GM23338 (cell line): ENCODE measurements around the gene UGT2A1. TPM values are rescaled to one million over a fixed set of nuclear protein-coding genes. Genes with fewer than 3 reads are reported as not detected.

Experiments used
- ATAC-seq: fragments of 200-7000 bp; cut with Tn5 transposase; 3 replicates; pipeline ENCODE4 v1.9.1; 2020
- DNase-seq: peaks from one replicate; pipeline ENCODE4 v3.0.0-alpha.2; 2015; ENCODE audit warnings: low spot score
- H2AFZ ChIP-seq: fragments of 200-600 bp; sonication (generic); 2 replicates; pipeline ENCODE4 v1.8.0; 2016; ENCODE audit warnings: antibody characterized with exemption, mild to moderate bottlenecking, moderate library complexity
- H3F3A ChIP-seq: fragments of 200-600 bp; sonication (generic); replicated peaks from 2 replicates; pipeline ENCODE4 v1.8.0; 2017; ENCODE audit warnings: antibody characterized with exemption, mixed run types, low read depth
- H3K27ac ChIP-seq: fragments of 200-600 bp; sonication (generic); 2 replicates; pipeline ENCODE4 v1.6.1; 2016; ENCODE audit warnings: low read depth
- H3K27me3 ChIP-seq: fragments of 200-600 bp; sonication (generic); 2 replicates; pipeline ENCODE4 v1.8.0; 2016; ENCODE audit warnings: mild to moderate bottlenecking, mixed run types, moderate library complexity; ENCODE audit not compliant: insufficient read depth
- H3K36me3 ChIP-seq: fragments of 200-600 bp; sonication (generic); 2 replicates; pipeline ENCODE4 v1.8.0; 2016; ENCODE audit warnings: mild to moderate bottlenecking; ENCODE audit not compliant: insufficient read depth
- H3K4me1 ChIP-seq: fragments of 200-600 bp; sonication (generic); 2 replicates; pipeline ENCODE4 v1.8.0; 2016; ENCODE audit warnings: mild to moderate bottlenecking, moderate library complexity; ENCODE audit not compliant: insufficient read depth
- H3K4me2 ChIP-seq: fragments of 200-600 bp; sonication (generic); 2 replicates; pipeline ENCODE4 v1.7.1; 2017; ENCODE audit warnings: mixed run types
- H3K4me3 ChIP-seq: fragments of 200-600 bp; sonication (generic); 2 replicates; pipeline ENCODE4 v1.6.1; 2016; ENCODE audit warnings: mixed run types
- H3K79me2 ChIP-seq: fragments of 200-600 bp; sonication (generic); replicated peaks from 2 replicates; pipeline ENCODE4 v1.8.0; 2017; ENCODE audit warnings: mild to moderate bottlenecking; ENCODE audit not compliant: insufficient read depth
- H3K9me2 ChIP-seq: fragments of 200-600 bp; sonication (generic); 2 replicates; pipeline ENCODE4 v1.8.0; 2017; ENCODE audit not compliant: insufficient read depth
- H4K20me1 ChIP-seq: fragments of 200-600 bp; sonication (generic); replicated peaks from 2 replicates; pipeline ENCODE4 v1.8.0; 2017; ENCODE audit warnings: mild to moderate bottlenecking; ENCODE audit not compliant: insufficient read depth
- H3K27ac Mint-ChIP-seq: 2 replicates; pipeline ENCODE4 v1.8.0; 2020; ENCODE audit warnings: inconsistent platforms, mild to moderate bottlenecking, moderate library complexity, mixed read lengths
- H3K27me3 Mint-ChIP-seq: 3 replicates; pipeline ENCODE4 v1.8.0; 2022; ENCODE audit warnings: low read depth, mild to moderate bottlenecking, moderate library complexity, mixed read lengths, inconsistent platforms; ENCODE audit not compliant: insufficient read depth, poor library complexity
- H3K36me3 Mint-ChIP-seq: 3 replicates; pipeline ENCODE4 v1.8.0; 2021; ENCODE audit warnings: low read depth, mild to moderate bottlenecking, inconsistent platforms, moderate library complexity, mixed read lengths
- H3K4me1 Mint-ChIP-seq: 3 replicates; pipeline ENCODE4 v1.8.0; 2020; ENCODE audit warnings: mild to moderate bottlenecking, inconsistent platforms, mixed read lengths
- H3K4me3 Mint-ChIP-seq: 3 replicates; pipeline ENCODE4 v1.8.0; 2021; ENCODE audit warnings: moderate library complexity, mild to moderate bottlenecking, inconsistent platforms, mixed read lengths
- H3K9me3 Mint-ChIP-seq: 3 replicates; pipeline ENCODE4 v1.8.0; 2020; ENCODE audit warnings: moderate library complexity, mild to moderate bottlenecking, inconsistent platforms, mixed read lengths
- CREB1 ChIP-seq: fragments of 250-450 bp; sonication (Bioruptor Pico); IDR thresholded peaks from 2 replicates; pipeline ENCODE4 v1.5.0; 2020; ENCODE audit warnings: low read depth, mild to moderate bottlenecking, moderate library complexity
- EZH2 ChIP-seq: fragments of 200-600 bp; sonication (generic); IDR thresholded peaks from one replicate; pipeline ENCODE4 v1.8.0; 2017; ENCODE audit warnings: antibody characterized with exemption, mild to moderate bottlenecking, low read depth; ENCODE audit not compliant: unreplicated experiment
- EZH2phosphoT487 ChIP-seq: fragments of 200-600 bp; sonication (generic); IDR thresholded peaks from one replicate; pipeline ENCODE4 v1.8.1; 2018; ENCODE audit warnings: antibody characterized with exemption; ENCODE audit not compliant: unreplicated experiment
- JUNB ChIP-seq: IDR thresholded peaks from one replicate; pipeline ENCODE4 v1.6.1; 2016; ENCODE audit warnings: antibody characterized with exemption; ENCODE audit not compliant: unreplicated experiment
- STAT1 ChIP-seq: IDR thresholded peaks from one replicate; pipeline ENCODE4 v1.6.1; 2016; ENCODE audit warnings: antibody characterized with exemption; ENCODE audit not compliant: unreplicated experiment
- ZNF114 ChIP-seq: fragments of 250-450 bp; sonication (Bioruptor Pico); IDR thresholded peaks from 2 replicates; pipeline ENCODE4 v1.5.0; 2020; ENCODE audit warnings: mild to moderate bottlenecking, moderate library complexity
- polyA plus RNA-seq: library from polyadenylated mRNA; unstranded; fragments of >200 nt; fragmentation: Nextera tagmentation; extraction: Ambion mirVana; gene quantifications from 2 replicates; pipeline ENCODE4 v1.2.1, GENCODE V29; 2016
- total RNA-seq: library from RNA; depleted of rRNA; stranded (reverse); fragments of >200 nt; shearing (Covaris generic); gene quantifications from 2 replicates; pipeline ENCODE4 v1.2.3, GENCODE V29; 2014
- TF ChIP-seq, protein P1 (sequence below): IDR thresholded peaks from 2 replicates; pipeline ENCODE4 v1.6.1; 2016; ENCODE audit warnings: antibody characterized with exemption
- TF ChIP-seq, protein P2 (sequence below), 2 experiments: fragments of 200-600 bp in 1 of 2; sonication (generic) in 1 of 2; conservative IDR thresholded peaks; 2 replicates each; pipeline versions ENCODE4 v1.5.1 to v1.6.1; 2016 to 2017; ENCODE audit warnings: antibody characterized with exemption in 2 of 2, low read depth in 2 of 2, mild to moderate bottlenecking in 2 of 2, moderate library complexity in 1 of 2
- TF ChIP-seq, protein P3 (sequence below): IDR thresholded peaks from one replicate; pipeline ENCODE4 v1.6.1; 2018; ENCODE audit warnings: antibody characterized with exemption; ENCODE audit not compliant: unreplicated experiment

UGT2A1 gene
- total and polyA plus RNA-seq, 2 experiments from 2014 or later = not detected

DNA sequence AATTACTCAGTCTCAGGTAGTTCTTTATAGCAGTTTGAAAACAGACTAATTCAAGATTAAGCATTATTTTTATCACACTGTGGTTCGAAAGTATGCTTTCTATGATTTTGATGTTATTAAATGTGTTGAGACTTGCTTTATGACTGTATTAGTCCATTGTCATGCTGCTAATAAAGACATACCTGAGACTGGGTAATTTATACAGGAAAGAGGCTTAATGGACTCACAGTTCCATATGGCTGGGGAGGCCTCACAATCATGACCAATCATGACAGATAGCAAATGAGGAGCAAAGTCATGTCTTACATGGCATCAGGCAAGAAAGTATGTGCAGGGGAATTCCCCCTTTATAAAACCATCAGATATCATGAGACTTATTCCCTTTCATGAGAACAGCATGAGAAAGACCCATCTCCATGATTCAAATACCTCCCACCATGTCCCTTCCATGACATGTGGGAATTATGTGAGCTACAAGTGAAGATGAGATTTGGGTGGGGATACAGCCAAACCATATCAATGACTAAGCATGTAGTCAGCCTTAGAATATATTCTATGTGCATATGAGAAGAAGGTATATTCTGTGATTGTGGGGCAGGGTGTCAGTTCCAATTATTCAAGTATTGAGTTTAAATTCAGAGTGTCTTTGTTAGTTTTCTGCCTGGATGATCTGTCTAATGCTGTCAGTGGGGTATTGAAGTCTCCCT, 44.6 kb upstream of the UGT2A1 start:
- Mint-ChIP-seq H3K36me3 (0 out of 3 replicates have a peak, but pooled peaks cover 2% of the 10 kb centered on the region), H3K9me3 (peaks cover 12% of the 10 kb centered on the region), H3K4me3 (no peak overlapping the region), H3K4me1 (no peaks in the 10 kb centered on the region), H3K27ac (no peak overlapping the region), H3K27me3 (no peaks in the 10 kb centered on the region)
- H3K79me2 ChIP-seq = no peaks in the 10 kb centered on the region
- peaks cover 5% of the 10 kb centered on the region; the same call in 1 of the 2 replicates for H3K9me2 ChIP-seq
- H3K27me3 ChIP-seq = no peaks in the 10 kb centered on the region
- TF ChIP-seq EZH2 = no peak
- H3K27ac ChIP-seq = no peak overlapping the region
- no peak overlapping the region for H2AFZ ChIP-seq
- no peaks in the 10 kb centered on the region for H4K20me1 ChIP-seq
- no peaks in the 10 kb centered on the region for H3F3A ChIP-seq
- H3K4me1 ChIP-seq = no peaks in the 10 kb centered on the region
- H3K4me2 ChIP-seq = no peak overlapping the region
- H3K4me3 ChIP-seq = no peak overlapping the region
- H3K36me3 ChIP-seq = no peaks in the 10 kb centered on the region
- ATAC-seq = no peak
- DNase-seq = no peak

DNA sequence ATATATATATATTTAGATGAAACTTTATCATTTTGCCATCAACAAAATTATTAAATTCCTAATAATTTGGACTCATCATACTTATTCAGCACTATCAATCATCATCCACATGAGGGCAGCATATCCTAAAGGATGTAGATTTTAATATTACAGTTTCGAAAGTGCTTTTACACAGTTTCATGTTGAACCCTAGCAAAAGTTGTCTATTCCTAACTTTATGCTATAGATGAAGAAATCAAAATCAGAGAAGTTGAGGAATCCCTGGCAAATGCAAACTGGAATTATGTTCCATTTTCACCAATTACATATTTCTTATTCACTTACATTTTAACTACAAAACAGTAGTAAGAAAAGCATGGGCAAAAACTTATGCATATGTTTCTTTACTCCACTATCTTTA, 36.6 kb upstream of the UGT2A1 start:
- Mint-ChIP-seq H3K4me3 (no peak overlapping the region), H3K36me3 (0 out of 3 replicates have a peak, but pooled peaks cover under 1% of the 10 kb centered on the region), H3K4me1 (no peaks in the 10 kb centered on the region), H3K27ac (no peak overlapping the region), H3K9me3 (peaks cover 4% of the 10 kb centered on the region), H3K27me3 (peaks cover 2% of the 10 kb centered on the region)
- Histone ChIP-seq H3K36me3 (no peaks in the 10 kb centered on the region), H3K4me2 (no peak overlapping the region), H3F3A (no peaks in the 10 kb centered on the region), H4K20me1 (no peaks in the 10 kb centered on the region), H3K27me3 (no peaks in the 10 kb centered on the region), H3K9me2 (no peaks in the 10 kb centered on the region), H3K27ac (no peak overlapping the region), H3K79me2 (no peaks in the 10 kb centered on the region), H2AFZ (no peak overlapping the region), H3K4me3 (no peak overlapping the region), H3K4me1 (no peaks in the 10 kb centered on the region)
- no peak for ATAC-seq
- DNase-seq = peak; percentile 39
- TF ChIP-seq, protein P1, sequence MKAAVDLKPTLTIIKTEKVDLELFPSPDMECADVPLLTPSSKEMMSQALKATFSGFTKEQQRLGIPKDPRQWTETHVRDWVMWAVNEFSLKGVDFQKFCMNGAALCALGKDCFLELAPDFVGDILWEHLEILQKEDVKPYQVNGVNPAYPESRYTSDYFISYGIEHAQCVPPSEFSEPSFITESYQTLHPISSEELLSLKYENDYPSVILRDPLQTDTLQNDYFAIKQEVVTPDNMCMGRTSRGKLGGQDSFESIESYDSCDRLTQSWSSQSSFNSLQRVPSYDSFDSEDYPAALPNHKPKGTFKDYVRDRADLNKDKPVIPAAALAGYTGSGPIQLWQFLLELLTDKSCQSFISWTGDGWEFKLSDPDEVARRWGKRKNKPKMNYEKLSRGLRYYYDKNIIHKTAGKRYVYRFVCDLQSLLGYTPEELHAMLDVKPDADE = no peak
- TF ChIP-seq, protein P2, sequence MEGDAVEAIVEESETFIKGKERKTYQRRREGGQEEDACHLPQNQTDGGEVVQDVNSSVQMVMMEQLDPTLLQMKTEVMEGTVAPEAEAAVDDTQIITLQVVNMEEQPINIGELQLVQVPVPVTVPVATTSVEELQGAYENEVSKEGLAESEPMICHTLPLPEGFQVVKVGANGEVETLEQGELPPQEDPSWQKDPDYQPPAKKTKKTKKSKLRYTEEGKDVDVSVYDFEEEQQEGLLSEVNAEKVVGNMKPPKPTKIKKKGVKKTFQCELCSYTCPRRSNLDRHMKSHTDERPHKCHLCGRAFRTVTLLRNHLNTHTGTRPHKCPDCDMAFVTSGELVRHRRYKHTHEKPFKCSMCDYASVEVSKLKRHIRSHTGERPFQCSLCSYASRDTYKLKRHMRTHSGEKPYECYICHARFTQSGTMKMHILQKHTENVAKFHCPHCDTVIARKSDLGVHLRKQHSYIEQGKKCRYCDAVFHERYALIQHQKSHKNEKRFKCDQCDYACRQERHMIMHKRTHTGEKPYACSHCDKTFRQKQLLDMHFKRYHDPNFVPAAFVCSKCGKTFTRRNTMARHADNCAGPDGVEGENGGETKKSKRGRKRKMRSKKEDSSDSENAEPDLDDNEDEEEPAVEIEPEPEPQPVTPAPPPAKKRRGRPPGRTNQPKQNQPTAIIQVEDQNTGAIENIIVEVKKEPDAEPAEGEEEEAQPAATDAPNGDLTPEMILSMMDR (conservative IDR thresholded peaks at IDR 0.05; ENCODE audit: low read depth in 2 of 2) = peak; percentile 56 to 68
- TF ChIP-seq, protein P3, sequence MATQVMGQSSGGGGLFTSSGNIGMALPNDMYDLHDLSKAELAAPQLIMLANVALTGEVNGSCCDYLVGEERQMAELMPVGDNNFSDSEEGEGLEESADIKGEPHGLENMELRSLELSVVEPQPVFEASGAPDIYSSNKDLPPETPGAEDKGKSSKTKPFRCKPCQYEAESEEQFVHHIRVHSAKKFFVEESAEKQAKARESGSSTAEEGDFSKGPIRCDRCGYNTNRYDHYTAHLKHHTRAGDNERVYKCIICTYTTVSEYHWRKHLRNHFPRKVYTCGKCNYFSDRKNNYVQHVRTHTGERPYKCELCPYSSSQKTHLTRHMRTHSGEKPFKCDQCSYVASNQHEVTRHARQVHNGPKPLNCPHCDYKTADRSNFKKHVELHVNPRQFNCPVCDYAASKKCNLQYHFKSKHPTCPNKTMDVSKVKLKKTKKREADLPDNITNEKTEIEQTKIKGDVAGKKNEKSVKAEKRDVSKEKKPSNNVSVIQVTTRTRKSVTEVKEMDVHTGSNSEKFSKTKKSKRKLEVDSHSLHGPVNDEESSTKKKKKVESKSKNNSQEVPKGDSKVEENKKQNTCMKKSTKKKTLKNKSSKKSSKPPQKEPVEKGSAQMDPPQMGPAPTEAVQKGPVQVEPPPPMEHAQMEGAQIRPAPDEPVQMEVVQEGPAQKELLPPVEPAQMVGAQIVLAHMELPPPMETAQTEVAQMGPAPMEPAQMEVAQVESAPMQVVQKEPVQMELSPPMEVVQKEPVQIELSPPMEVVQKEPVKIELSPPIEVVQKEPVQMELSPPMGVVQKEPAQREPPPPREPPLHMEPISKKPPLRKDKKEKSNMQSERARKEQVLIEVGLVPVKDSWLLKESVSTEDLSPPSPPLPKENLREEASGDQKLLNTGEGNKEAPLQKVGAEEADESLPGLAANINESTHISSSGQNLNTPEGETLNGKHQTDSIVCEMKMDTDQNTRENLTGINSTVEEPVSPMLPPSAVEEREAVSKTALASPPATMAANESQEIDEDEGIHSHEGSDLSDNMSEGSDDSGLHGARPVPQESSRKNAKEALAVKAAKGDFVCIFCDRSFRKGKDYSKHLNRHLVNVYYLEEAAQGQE = no peak
- TF ChIP-seq EZH2phosphoT487 = no peak
- TF ChIP-seq JUNB = no peak
- TF ChIP-seq ZNF114 = no peak
- no peak for TF ChIP-seq STAT1
- TF ChIP-seq CREB1 (CRISPR knock-in tag) = no peak
